GM06990 (cell line): ENCODE data around the gene GPX2.

Source experiments
- DNase-seq: peaks from one replicate; pipeline ENCODE4 v3.0.0-alpha.2; 2011; ENCODE audit not compliant: insufficient read length; ENCODE audit errors: extremely low read depth
- H3K27me3 ChIP-seq: replicated peaks from 2 replicates; pipeline ENCODE4 v1.6.0; 2011; ENCODE audit warnings: low read length; ENCODE audit not compliant: control insufficient read depth, insufficient read depth
- H3K36me3 ChIP-seq: 2 replicates; pipeline ENCODE4 v1.5.1; 2011; ENCODE audit warnings: low read length; ENCODE audit not compliant: control insufficient read depth, insufficient read depth
- H3K4me3 ChIP-seq: replicated peaks from 2 replicates; pipeline ENCODE4 v1.5.1; 2011; ENCODE audit warnings: low read depth, mild to moderate bottlenecking, control low read depth, low read length
- CTCF ChIP-seq: IDR thresholded peaks from 2 replicates; pipeline ENCODE4 v1.5.1; 2011; ENCODE audit warnings: low read length, control low read depth, mild to moderate bottlenecking, inconsistent platforms; ENCODE audit not compliant: insufficient read depth, poor library complexity, severe bottlenecking

The GPX2 gene

DNA sequence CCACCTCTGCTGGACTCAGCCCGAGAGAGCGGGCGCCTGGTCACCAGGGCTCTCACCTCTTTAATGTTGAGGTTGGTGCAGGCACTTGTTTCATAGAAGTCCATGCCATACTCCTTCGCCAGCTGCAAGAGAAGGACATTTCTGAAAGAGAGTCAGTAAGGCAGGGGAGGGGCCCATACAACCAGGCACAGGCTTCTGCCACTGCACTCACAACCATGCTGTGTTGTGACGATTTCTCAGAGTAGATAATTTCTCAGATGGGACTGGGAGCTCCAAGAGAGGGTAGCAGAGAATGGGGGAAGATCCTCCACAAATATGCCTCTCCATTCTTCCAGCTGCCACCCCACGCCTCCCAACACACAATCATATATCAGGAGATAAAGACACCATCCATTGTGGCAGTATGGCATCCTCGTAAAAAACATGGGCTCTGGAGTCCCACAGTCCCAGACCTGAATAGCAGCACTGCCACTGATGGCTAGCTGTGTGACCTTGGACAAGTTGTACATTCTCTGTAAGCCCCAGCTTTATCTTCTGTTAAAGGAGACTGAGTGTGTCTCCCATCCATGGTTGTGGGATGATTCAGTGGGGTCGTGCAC lies 6.2 kb upstream of the GPX2 start:
- no peak for DNase-seq
- Histone ChIP-seq H3K4me3 (no peak overlapping the region), H3K36me3 (no peaks in the 10 kb centered on the region; the same call in 1 of the 2 replicates), H3K27me3 (no peaks in the 10 kb centered on the region)
- TF ChIP-seq CTCF: no peak

GRCh38 chr14:64947710-64948611 lies 5.4 kb upstream of the GPX2 start:
- TF ChIP-seq CTCF: no peak
- Histone ChIP-seq H3K27me3 (no peaks in the 10 kb centered on the region), H3K4me3 (no peak overlapping the region), H3K36me3 (no peaks in the 10 kb centered on the region; the same call in 1 of the 2 replicates)
- no peak for DNase-seq

DNA sequence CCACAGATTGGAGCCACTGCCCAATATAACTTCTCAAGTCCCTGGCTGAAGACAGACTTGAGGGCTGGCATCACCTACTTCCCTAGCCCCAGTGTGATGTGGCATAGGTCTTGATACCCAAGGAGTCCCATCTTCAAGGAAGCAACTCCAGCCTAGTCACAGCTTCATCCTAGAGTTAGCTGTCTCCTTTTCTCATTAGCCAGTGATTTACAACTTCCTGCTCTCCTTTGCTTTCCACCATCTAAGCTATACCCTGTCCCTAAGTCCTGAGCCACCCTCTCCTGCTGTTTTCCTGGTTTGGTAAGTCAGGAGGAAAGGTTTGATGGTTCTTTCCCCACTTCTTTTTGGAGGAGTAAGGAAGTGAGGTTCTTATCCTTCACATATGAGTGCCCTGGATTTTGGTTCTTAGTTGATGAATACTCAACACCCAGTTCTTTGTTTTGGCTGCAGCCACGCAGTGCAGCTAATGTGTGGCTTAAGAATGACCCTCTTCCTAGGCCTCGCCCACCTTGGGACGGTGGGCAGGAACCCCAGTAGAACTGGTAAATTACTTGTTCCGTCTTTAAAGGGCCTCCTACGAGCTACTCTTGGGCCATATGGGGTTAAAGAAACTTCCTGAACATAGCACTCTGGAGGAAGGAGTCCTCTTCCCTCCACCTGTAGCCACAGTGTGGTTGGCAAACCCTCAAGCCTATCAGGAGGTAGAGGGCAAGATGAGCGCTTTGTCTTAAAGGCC lies 3.9 kb upstream of the GPX2 start:
- Histone ChIP-seq H3K4me3 (no peak overlapping the region), H3K27me3 (no peaks in the 10 kb centered on the region), H3K36me3 (no peaks in the 10 kb centered on the region; the same call in none of the 2 replicates)
- no peak for DNase-seq
- TF ChIP-seq CTCF: no peak

GRCh38 chr14:64945431-64946178 lies 3.1 kb upstream of the GPX2 start:
- TF ChIP-seq CTCF: no peak
- DNase-seq: no peak
- H3K27me3 ChIP-seq: no peaks in the 10 kb centered on the region
- H3K4me3 ChIP-seq: no peak overlapping the region
- H3K36me3 ChIP-seq: peaks cover under 1% of the 10 kb centered on the region

- Histone ChIP-seq H3K36me3 (peaks cover 2% of the 10 kb centered on the region), H3K4me3 (no peak overlapping the region), H3K27me3 (no peaks in the 10 kb centered on the region)
- no peak for TF ChIP-seq CTCF
- DNase-seq: no peak
These were observed 2.3 kb upstream of the GPX2 start for GRCh38 chr14:64944861-64945260.
